Measurements from ENCODE around the gene INPP5F. TPM values are rescaled to one million over a fixed set of nuclear protein-coding genes. Genes with fewer than 3 reads are reported as not detected.

Gene INPP5F
- total and polyA plus RNA-seq, 4 donors = 5.6 to 22.9 (median 10.1) TPM

- no peaks in the 10 kb centered on the region for H3K9me3 ChIP-seq (ENCODE audit: control insufficient read depth in 4 of 4, insufficient read depth in 3 of 4, low read length in 3 of 4)
- H3K36me3 ChIP-seq (ENCODE audit: control insufficient read depth in 4 of 4, insufficient read depth in 4 of 4, low read length in 4 of 4) = peaks cover 11 to 27% (median 19%) of the 10 kb centered on the region in 4 donors
- TF ChIP-seq, protein P1, sequence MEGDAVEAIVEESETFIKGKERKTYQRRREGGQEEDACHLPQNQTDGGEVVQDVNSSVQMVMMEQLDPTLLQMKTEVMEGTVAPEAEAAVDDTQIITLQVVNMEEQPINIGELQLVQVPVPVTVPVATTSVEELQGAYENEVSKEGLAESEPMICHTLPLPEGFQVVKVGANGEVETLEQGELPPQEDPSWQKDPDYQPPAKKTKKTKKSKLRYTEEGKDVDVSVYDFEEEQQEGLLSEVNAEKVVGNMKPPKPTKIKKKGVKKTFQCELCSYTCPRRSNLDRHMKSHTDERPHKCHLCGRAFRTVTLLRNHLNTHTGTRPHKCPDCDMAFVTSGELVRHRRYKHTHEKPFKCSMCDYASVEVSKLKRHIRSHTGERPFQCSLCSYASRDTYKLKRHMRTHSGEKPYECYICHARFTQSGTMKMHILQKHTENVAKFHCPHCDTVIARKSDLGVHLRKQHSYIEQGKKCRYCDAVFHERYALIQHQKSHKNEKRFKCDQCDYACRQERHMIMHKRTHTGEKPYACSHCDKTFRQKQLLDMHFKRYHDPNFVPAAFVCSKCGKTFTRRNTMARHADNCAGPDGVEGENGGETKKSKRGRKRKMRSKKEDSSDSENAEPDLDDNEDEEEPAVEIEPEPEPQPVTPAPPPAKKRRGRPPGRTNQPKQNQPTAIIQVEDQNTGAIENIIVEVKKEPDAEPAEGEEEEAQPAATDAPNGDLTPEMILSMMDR (IDR thresholded peaks at IDR 0.05; ENCODE audit: control extremely low read depth, extremely low read depth) = no peak
- H3K4me3 ChIP-seq = no peak overlapping the region
- H3K27ac ChIP-seq (ENCODE audit: low read depth in 1 of 2, low read length in 1 of 2) = no peak overlapping the region
- H3K9ac ChIP-seq (ENCODE audit: insufficient read depth in 1 of 2, low read length in 2 of 2) = no peak overlapping the region
- peaks cover 0 to 5% (median 0%) of the 10 kb centered on the region in 5 donors for H3K4me1 ChIP-seq (ENCODE audit: control insufficient read depth in 5 of 5, insufficient read depth in 5 of 5, low read length in 5 of 5)
- H3K27me3 ChIP-seq (ENCODE audit: control insufficient read depth in 3 of 3, insufficient read depth in 3 of 3, low read length in 2 of 3) = no peaks in the 10 kb centered on the region
- DNase-seq = no peak
- ATAC-seq (ENCODE audit: insufficient read depth, low FRiP score) = no peak
- WGBS, 2 donors = 84 to 85% methylated on average over 3 of the region's 3 CpGs
These were observed 98.4 kb downstream of the INPP5F start for GRCh38 chr10:119824299-119824698.

DNA sequence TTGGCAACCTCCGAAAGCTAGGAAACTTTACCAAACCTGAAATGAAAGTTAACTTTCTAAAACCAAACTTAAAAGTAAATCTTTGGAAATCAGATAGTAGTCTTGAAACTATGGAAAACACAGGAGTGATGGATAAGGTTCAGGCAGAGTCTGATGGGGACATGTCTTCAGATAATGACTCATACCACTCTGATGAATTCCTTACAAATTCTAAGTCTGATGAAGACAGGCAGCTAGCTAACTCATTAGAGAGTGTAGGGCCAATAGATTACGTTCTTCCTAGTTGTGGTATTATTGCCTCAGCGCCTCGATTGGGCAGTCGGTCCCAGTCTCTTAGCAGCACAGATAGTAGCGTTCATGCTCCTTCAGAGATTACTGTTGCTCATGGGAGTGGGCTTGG is 100.9 kb downstream of the INPP5F start:
- no peak for ATAC-seq (ENCODE audit: insufficient read depth, low FRiP score)
- no peaks in the 10 kb centered on the region for H3K4me1 ChIP-seq (ENCODE audit: control insufficient read depth in 5 of 5, insufficient read depth in 5 of 5, low read length in 5 of 5)
- no peaks in the 10 kb centered on the region for H3K9me3 ChIP-seq (ENCODE audit: control insufficient read depth in 4 of 4, insufficient read depth in 3 of 4, low read length in 3 of 4)
- no peak overlapping the region for H3K4me3 ChIP-seq
- peaks cover 15 to 40% (median 25%) of the 10 kb centered on the region in 4 donors for H3K36me3 ChIP-seq (ENCODE audit: control insufficient read depth in 4 of 4, insufficient read depth in 4 of 4, low read length in 4 of 4)
- 93 to 94% methylated on average over 6 of the region's 6 CpGs for WGBS, 2 donors
- TF ChIP-seq, protein P1 (IDR thresholded peaks at IDR 0.05; ENCODE audit: control extremely low read depth, extremely low read depth) = no peak
- H3K9ac ChIP-seq (ENCODE audit: insufficient read depth in 1 of 2, low read length in 2 of 2) = no peak overlapping the region
- no peak for DNase-seq
- H3K27ac ChIP-seq (ENCODE audit: low read depth in 1 of 2, low read length in 1 of 2) = no peak overlapping the region
- no peaks in the 10 kb centered on the region for H3K27me3 ChIP-seq (ENCODE audit: control insufficient read depth in 3 of 3, insufficient read depth in 3 of 3, low read length in 2 of 3)

DNA sequence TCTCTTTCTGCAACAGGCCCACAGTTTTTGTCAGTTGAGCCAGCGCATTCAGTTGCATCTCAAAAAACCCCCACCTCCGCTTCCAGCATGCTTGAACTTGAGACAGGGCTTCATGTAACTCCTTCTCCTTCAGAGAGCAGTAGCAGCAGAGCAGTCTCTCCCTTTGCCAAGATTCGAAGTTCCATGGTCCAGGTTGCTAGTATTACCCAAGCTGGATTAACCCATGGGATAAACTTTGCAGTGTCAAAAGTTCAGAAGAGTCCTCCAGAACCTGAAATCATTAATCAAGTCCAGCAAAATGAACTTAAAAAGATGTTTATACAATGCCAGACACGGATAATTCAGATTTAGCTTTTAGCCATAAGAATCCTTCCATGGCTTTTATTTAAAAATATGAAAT is 101.6 kb downstream of the INPP5F start:
- H3K27ac ChIP-seq (ENCODE audit: low read depth in 1 of 2, low read length in 1 of 2) = no peak overlapping the region
- no peaks in the 10 kb centered on the region for H3K27me3 ChIP-seq (ENCODE audit: control insufficient read depth in 3 of 3, insufficient read depth in 3 of 3, low read length in 2 of 3)
- no peaks in the 10 kb centered on the region for H3K9me3 ChIP-seq (ENCODE audit: control insufficient read depth in 4 of 4, insufficient read depth in 3 of 4, low read length in 3 of 4)
- no peak for DNase-seq
- no peak overlapping the region for H3K9ac ChIP-seq (ENCODE audit: insufficient read depth in 1 of 2, low read length in 2 of 2)
- WGBS, 2 donors = 87 to 92% methylated on average over 4 of the region's 4 CpGs
- H3K4me3 ChIP-seq = no peak overlapping the region
- TF ChIP-seq, protein P1 (IDR thresholded peaks at IDR 0.05; ENCODE audit: control extremely low read depth, extremely low read depth) = no peak
- H3K4me1 ChIP-seq (ENCODE audit: control insufficient read depth in 5 of 5, insufficient read depth in 5 of 5, low read length in 5 of 5) = no peaks in the 10 kb centered on the region
- peaks cover 20 to 46% (median 29%) of the 10 kb centered on the region in 4 donors for H3K36me3 ChIP-seq (ENCODE audit: control insufficient read depth in 4 of 4, insufficient read depth in 4 of 4, low read length in 4 of 4)
- ATAC-seq (ENCODE audit: insufficient read depth, low FRiP score) = no peak

DNA sequence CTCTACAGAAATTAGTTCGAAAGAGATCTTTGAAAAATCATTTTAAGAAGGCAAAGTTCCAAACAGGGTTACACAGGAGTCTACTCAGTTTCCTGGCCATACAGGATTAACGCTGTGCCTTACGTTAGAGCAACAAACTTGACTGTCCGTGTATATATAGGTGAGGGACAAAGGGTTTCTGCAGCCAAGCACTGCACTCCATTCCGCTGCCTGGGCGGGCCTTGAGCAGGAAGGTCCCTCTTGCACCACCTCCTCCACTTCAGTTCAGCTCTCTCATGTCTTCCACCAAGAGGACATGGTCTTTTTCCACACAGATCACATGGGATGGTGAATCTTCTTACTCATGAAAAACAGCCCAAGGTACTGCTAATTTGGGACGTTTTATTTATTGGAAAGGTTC is 103.6 kb downstream of the INPP5F start:
- H3K36me3 ChIP-seq (ENCODE audit: control insufficient read depth in 4 of 4, insufficient read depth in 4 of 4, low read length in 4 of 4) = peaks cover 22 to 54% (median 32%) of the 10 kb centered on the region in 4 donors
- WGBS, 2 donors = 91 to 93% methylated on average over 7 of the region's 7 CpGs

More for the DNA sequence above, 103.6 kb downstream of the INPP5F start:
- Histone ChIP-seq H3K4me1 (ENCODE audit: control insufficient read depth in 5 of 5, insufficient read depth in 5 of 5, low read length in 5 of 5) (no peaks in the 10 kb centered on the region), H3K27ac (ENCODE audit: low read depth in 1 of 2, low read length in 1 of 2) (no peak overlapping the region), H3K27me3 (ENCODE audit: control insufficient read depth in 3 of 3, insufficient read depth in 3 of 3, low read length in 2 of 3) (no peaks in the 10 kb centered on the region), H3K4me3 (no peak overlapping the region), H3K9me3 (ENCODE audit: control insufficient read depth in 4 of 4, insufficient read depth in 3 of 4, low read length in 3 of 4) (no peaks in the 10 kb centered on the region), H3K9ac (ENCODE audit: insufficient read depth in 1 of 2, low read length in 2 of 2) (no peak overlapping the region)
- ATAC-seq (ENCODE audit: insufficient read depth, low FRiP score) (no peak), DNase-seq (no peak)
- TF ChIP-seq, protein P1 (IDR thresholded peaks at IDR 0.05; ENCODE audit: control extremely low read depth, extremely low read depth) = no peak
